HG03135 (cell line): ENCODE measurements around the gene CHST13.
"Not testable (repeated sequence)": the region's sequence is repeated elsewhere in the genome, so short reads cannot be mapped to it uniquely, and the experiment has no call there.

ENCODE experiments used
- ATAC-seq: cut with Tn5 transposase; IDR thresholded peaks from one replicate; pipeline ENCODE4 v1.9.1; 2021; ENCODE audit warnings: mild to moderate bottlenecking, moderate library complexity; ENCODE audit not compliant: unreplicated experiment

The CHST13 gene

DNA sequence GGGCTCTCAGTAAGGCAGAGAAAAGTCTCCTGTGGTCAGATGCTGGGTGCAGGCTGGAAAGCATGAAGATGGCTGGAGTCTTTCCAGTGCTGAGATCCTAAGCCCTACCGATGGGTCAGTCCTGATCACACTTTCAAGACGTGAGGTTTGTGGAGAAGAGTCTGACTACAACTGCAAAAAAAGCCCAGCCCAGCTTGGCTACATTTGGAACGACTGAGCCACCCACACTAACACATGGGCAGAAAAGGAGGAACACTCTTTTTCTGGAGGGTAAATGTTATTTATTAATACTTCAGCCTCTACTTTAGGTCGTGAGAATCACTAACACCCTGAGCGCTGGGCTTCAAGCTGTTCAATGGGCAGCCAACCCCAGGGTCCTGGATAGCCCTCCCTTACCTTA is 56.8 kb downstream of the CHST13 start:
- ATAC-seq: no peak

DNA sequence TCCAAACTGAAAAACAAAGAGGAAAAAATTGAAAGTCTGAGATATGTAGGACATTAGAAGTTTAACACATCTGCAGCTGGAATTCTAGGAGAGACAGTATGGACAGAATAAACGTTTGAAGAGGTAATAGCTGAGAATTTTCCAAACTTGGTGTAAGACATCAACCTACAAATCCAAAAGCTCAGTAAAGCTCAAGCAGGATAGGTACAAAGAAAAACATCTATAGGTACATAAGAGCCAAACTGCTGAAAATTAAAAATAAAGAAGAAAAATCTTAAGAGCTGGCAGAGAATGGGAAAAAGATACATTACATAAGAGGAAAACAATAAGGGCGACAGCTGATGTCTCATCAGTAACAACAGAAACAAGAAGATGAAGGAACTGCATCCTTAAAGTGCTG is 57.6 kb downstream of the CHST13 start:
- ATAC-seq: no peak

DNA sequence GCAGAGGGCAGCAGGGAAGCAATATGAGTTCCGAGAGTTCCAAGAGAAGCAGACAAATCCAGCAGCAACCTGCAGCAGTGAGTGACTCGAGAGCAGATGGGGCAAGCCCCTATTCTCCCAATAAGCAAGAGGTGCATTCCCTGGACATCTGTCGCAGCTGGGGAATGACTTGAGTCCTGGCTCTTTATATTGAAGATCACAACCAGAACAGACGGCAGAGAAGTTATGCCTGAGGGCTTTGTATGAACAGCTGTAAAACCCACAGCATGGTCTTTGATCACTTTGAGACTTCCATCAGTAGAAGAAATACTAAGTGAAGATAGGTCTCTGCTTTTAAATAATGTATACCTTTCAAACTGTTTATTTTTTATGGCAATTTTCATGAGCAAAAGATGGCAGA is 58.4 kb downstream of the CHST13 start:
- no peak for ATAC-seq

DNA sequence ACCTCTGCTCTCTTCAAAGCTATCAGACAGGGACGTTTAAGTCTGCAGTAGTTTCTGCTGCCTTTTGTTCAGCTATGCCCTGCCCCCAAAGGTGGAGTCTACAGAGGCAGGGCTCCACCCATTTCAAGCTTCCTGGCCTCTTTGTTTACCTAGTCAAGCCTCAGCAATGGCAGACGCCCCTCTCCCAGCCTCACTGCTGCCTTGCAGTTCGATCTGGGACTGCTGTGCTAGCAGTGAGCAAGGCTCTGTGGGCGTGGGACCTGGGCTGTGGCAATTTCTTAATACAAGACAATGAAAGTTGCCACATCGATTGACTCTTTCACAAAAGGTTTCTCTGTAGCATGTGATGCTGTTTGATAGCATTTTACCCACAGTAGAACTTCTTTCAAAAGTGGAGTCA is 67.6 kb downstream of the CHST13 start:
- ATAC-seq: not testable (repeated sequence)
